CD14-positive monocyte (primary cell): ENCODE results near the gene JAK1. TPM values are rescaled to one million over a fixed set of nuclear protein-coding genes. Genes with fewer than 3 reads are reported as not detected.

Source experiments
- DNase-seq, 3 donors: peaks; one replicate each; pipeline ENCODE4 v3.0.0-alpha.2; 2011 to 2022
- H2AFZ ChIP-seq: 2 replicates; pipeline ENCODE4 v1.6.0; 2012; ENCODE audit warnings: mild to moderate bottlenecking, low read depth, low read length, inconsistent platforms; ENCODE audit not compliant: insufficient read depth, poor library complexity, severe bottlenecking
- H3K27ac ChIP-seq, 2 donors: 1 replicate in 1 of 2; 2 replicates in 1 of 2; pipeline ENCODE4 v1.5.1; 2012 to 2013; ENCODE audit warnings: low read length in 2 of 2, control low read depth in 1 of 2, inconsistent platforms in 1 of 2, low read depth in 1 of 2, mild to moderate bottlenecking in 1 of 2
- H3K27me3 ChIP-seq, 2 donors: one replicate each; pipeline versions ENCODE4 v1.6.0 to v1.6.1; 2011 to 2013; ENCODE audit warnings: low read length in 2 of 2; ENCODE audit not compliant: control insufficient read depth in 2 of 2, insufficient read depth in 2 of 2
- H3K36me3 ChIP-seq, 2 donors: replicated peaks in 1 of 2; 1 replicate in 1 of 2; 2 replicates in 1 of 2; pipeline versions ENCODE4 v1.5.1 to v1.6.1; 2012 to 2013; ENCODE audit warnings: low read length in 2 of 2, control low read depth in 1 of 2, inconsistent platforms in 1 of 2, mild to moderate bottlenecking in 1 of 2; ENCODE audit not compliant: insufficient read depth in 2 of 2, control insufficient read depth in 1 of 2
- H3K4me1 ChIP-seq, 2 donors: 1 replicate in 1 of 2; 2 replicates in 1 of 2; pipeline versions ENCODE4 v1.5.1 to v1.6.1; 2012 to 2013; ENCODE audit warnings: low read length in 2 of 2, control low read depth in 1 of 2, inconsistent platforms in 1 of 2, mild to moderate bottlenecking in 1 of 2, moderate library complexity in 1 of 2; ENCODE audit not compliant: insufficient read depth in 2 of 2, control insufficient read depth in 1 of 2
- H3K4me2 ChIP-seq: replicated peaks from 2 replicates; pipeline ENCODE3; 2012; ENCODE audit warnings: low read length, moderate library complexity, mild to moderate bottlenecking; ENCODE audit not compliant: poor library complexity, severe bottlenecking; ENCODE audit errors: extremely low read depth
- H3K4me3 ChIP-seq, 3 experiments: fragments of 200-600 bp in 1 of 3; sonication (generic) in 1 of 3; replicated peaks in 1 of 3; 1 replicate in 2 of 3; 2 replicates in 1 of 3; pipeline ENCODE4 v1.5.1; 2011 to 2013; ENCODE audit warnings: low read length in 3 of 3, mild to moderate bottlenecking in 3 of 3, control low read depth in 2 of 3, low read depth in 2 of 3, inconsistent platforms in 1 of 3, moderate library complexity in 1 of 3
- H3K79me2 ChIP-seq: 2 replicates; pipeline ENCODE4 v1.6.0; 2012; ENCODE audit warnings: mild to moderate bottlenecking, control low read depth, inconsistent platforms, low read length, moderate library complexity; ENCODE audit not compliant: insufficient read depth
- H3K9ac ChIP-seq: 2 replicates; pipeline ENCODE4 v1.6.0; 2017; ENCODE audit warnings: low read length, mild to moderate bottlenecking; ENCODE audit not compliant: insufficient read depth, poor library complexity, severe bottlenecking
- H3K9me3 ChIP-seq, 2 donors: replicated peaks in 1 of 2; 1 replicate in 1 of 2; 2 replicates in 1 of 2; pipeline versions ENCODE4 v1.5.1 to v1.6.1; 2012 to 2013; ENCODE audit warnings: low read length in 2 of 2, control low read depth in 1 of 2; ENCODE audit not compliant: control insufficient read depth in 1 of 2, insufficient read depth in 1 of 2
- H4K20me1 ChIP-seq: 2 replicates; pipeline ENCODE4 v1.6.0; 2012; ENCODE audit warnings: mild to moderate bottlenecking, low read length, control low read depth, moderate library complexity; ENCODE audit not compliant: insufficient read depth
- H3K27ac Mint-ChIP-seq, 7 donors: one replicate each; pipeline ENCODE4 v1.8.0; 2020; ENCODE audit warnings: mild to moderate bottlenecking in 7 of 7, mixed read lengths in 7 of 7, moderate library complexity in 6 of 7, inconsistent platforms in 2 of 7
- H3K27me3 Mint-ChIP-seq, 3 donors: one replicate each; pipeline ENCODE4 v1.8.0; 2021 to 2022; ENCODE audit warnings: low read depth in 3 of 3, mild to moderate bottlenecking in 3 of 3, mixed read lengths in 3 of 3, moderate library complexity in 3 of 3, inconsistent platforms in 1 of 3
- H3K36me3 Mint-ChIP-seq, 2 donors: one replicate each; pipeline ENCODE4 v1.8.0; 2020; ENCODE audit warnings: mixed read lengths in 2 of 2, inconsistent platforms in 1 of 2, mild to moderate bottlenecking in 1 of 2
- H3K4me1 Mint-ChIP-seq: one replicate; pipeline ENCODE4 v1.8.0; 2020; ENCODE audit warnings: mild to moderate bottlenecking, mixed read lengths
- H3K4me3 Mint-ChIP-seq, 2 donors: one replicate each; pipeline ENCODE4 v1.8.0; 2020; ENCODE audit warnings: mild to moderate bottlenecking in 2 of 2, mixed read lengths in 2 of 2, moderate library complexity in 1 of 2
- H3K9me3 Mint-ChIP-seq, 7 donors: one replicate each; pipeline ENCODE4 v1.8.0; 2020 to 2022; ENCODE audit warnings: mixed read lengths in 7 of 7, mild to moderate bottlenecking in 6 of 7, moderate library complexity in 6 of 7, inconsistent platforms in 2 of 7
- CTCF ChIP-seq: fragments of 200-600 bp; IDR thresholded peaks from one replicate; pipeline ENCODE4 v1.8.0; 2022; ENCODE audit warnings: antibody characterized with exemption, mild to moderate bottlenecking
- WGBS: methylation state at CpG from one replicate; pipeline ENCODE4 v1.1.5; 2013; ENCODE audit warnings: missing lambda C conversion rate; ENCODE audit not compliant: insufficient coverage; 5-methylcytosine and 5-hydroxymethylcytosine counted together
- intact Hi-C, 2 donors: fragments of 100-400 bp; cut with micrococcal nuclease; formaldehyde crosslinking; loops; one replicate each; pipeline versions ENCODE4 v1.15.0 to v1.15.1; 2023
- polyA plus RNA-seq, 3 donors: library from polyadenylated mRNA; depleted of rRNA in 1 of 3; unstranded in 2 of 3; stranded (reverse) in 1 of 3; fragments of 300-500 nt in 2 of 3; fragments of >200 nt in 1 of 3; fragmentation: Illumina TruSeq in 2 of 3; gene quantifications; 1 replicate in 2 of 3; 2 replicates in 1 of 3; pipeline ENCODE4 v1.2.3, GENCODE V29; 2012 to 2021

Gene JAK1
- polyA plus RNA-seq, 3 donors: 43.1 to 76.2 (median 72.6) TPM

- intact Hi-C loops: no loop called here
- H4K20me1 ChIP-seq: no peaks in the 10 kb centered on the region
- no peak overlapping the region for H3K4me3 ChIP-seq
- peaks cover 82 to 91% of the 10 kb centered on the region in 2 donors for H3K36me3 Mint-ChIP-seq
- no peak overlapping the region for H3K27ac ChIP-seq
- no peak for TF ChIP-seq CTCF
- H3K4me1 Mint-ChIP-seq: peaks cover 15% of the 10 kb centered on the region
- H3K4me1 ChIP-seq: peaks cover 15% of the 10 kb centered on the region in 2 donors
- H3K4me2 ChIP-seq: no peak overlapping the region
- no peak overlapping the region for H3K4me3 Mint-ChIP-seq
- no peaks in the 10 kb centered on the region for H3K79me2 ChIP-seq
- no peak overlapping the region for H2AFZ ChIP-seq
- H3K9me3 Mint-ChIP-seq: no peaks in the 10 kb centered on the region
- no peaks in the 10 kb centered on the region for H3K27me3 ChIP-seq
- H3K9me3 ChIP-seq: no peaks in the 10 kb centered on the region
- DNase-seq: no peak
- peak overlapping the region in 2 of 7 donors; percentile 16 to 82 for H3K27ac Mint-ChIP-seq
- H3K36me3 ChIP-seq: peaks cover 80 to 91% of the 10 kb centered on the region in 2 donors
- no peak overlapping the region for H3K9ac ChIP-seq
- WGBS: 93% methylated on average over 5 of the region's 7 CpGs
- peaks cover 0 to 1% (median 0%) of the 10 kb centered on the region in 3 donors for H3K27me3 Mint-ChIP-seq
Observed at GRCh38 chr1:64844609-64845008, 121.7 kb downstream of the JAK1 start.

- Histone ChIP-seq H3K27me3 (no peaks in the 10 kb centered on the region), H3K9me3 (no peaks in the 10 kb centered on the region), H2AFZ (no peak overlapping the region), H3K36me3 (peaks cover 81 to 91% of the 10 kb centered on the region in 2 donors), H3K9ac (no peak overlapping the region), H3K79me2 (no peaks in the 10 kb centered on the region), H3K27ac (no peak overlapping the region), H3K4me3 (no peak overlapping the region), H3K4me1 (peaks cover 15% of the 10 kb centered on the region in 2 donors), H4K20me1 (no peaks in the 10 kb centered on the region), H3K4me2 (no peak overlapping the region)
- Mint-ChIP-seq H3K36me3 (peaks cover 82 to 91% of the 10 kb centered on the region in 2 donors), H3K27me3 (peaks cover 0 to 1% (median 0%) of the 10 kb centered on the region in 3 donors), H3K27ac (peak overlapping the region in 3 of 7 donors; percentile 4 to 67 (median 8)), H3K4me3 (no peak overlapping the region), H3K4me1 (peaks cover 18% of the 10 kb centered on the region), H3K9me3 (no peaks in the 10 kb centered on the region)
- intact Hi-C loops: no loop called here
- no peak for DNase-seq
- 98% methylated on average over 6 of the region's 7 CpGs for WGBS
- TF ChIP-seq CTCF: no peak
Observed at GRCh38 chr1:64844175-64844574, 122.2 kb downstream of the JAK1 start.
